H9 (cell line): Measurements from ENCODE around the gene NFATC1. TPM values are rescaled to one million over a fixed set of nuclear protein-coding genes. Genes with fewer than 3 reads are reported as not detected.

Experiments used
- DNase-seq: peaks from one replicate; pipeline ENCODE4 v3.0.0-alpha.2; 2017
- H2AFZ ChIP-seq: one replicate; pipeline ENCODE4 v1.6.1; 2013; ENCODE audit warnings: mild to moderate bottlenecking, low read length, control low read depth, moderate library complexity
- H2AK5ac ChIP-seq: 2 replicates; pipeline ENCODE4 v1.6.1; 2013; ENCODE audit warnings: low read length, control low read depth, mixed read lengths; ENCODE audit not compliant: insufficient read length
- H2BK120ac ChIP-seq: one replicate; pipeline ENCODE4 v1.6.1; 2013; ENCODE audit warnings: low read depth, mild to moderate bottlenecking, low read length, control low read depth, inconsistent platforms; ENCODE audit not compliant: poor library complexity, severe bottlenecking
- H2BK12ac ChIP-seq: 2 replicates; pipeline ENCODE4 v1.6.1; 2013; ENCODE audit warnings: low read length, control low read depth, mixed read lengths, low read depth; ENCODE audit not compliant: insufficient read length
- H2BK15ac ChIP-seq: 2 replicates; pipeline ENCODE4 v1.6.1; 2013; ENCODE audit warnings: low read depth, low read length, control low read depth
- H2BK20ac ChIP-seq: one replicate; pipeline ENCODE4 v1.6.1; 2013; ENCODE audit warnings: low read depth, mild to moderate bottlenecking, low read length, control low read depth, inconsistent platforms; ENCODE audit not compliant: poor library complexity, severe bottlenecking
- H2BK5ac ChIP-seq: 2 replicates; pipeline ENCODE4 v1.6.1; 2013; ENCODE audit warnings: low read length, control low read depth, mixed read lengths; ENCODE audit not compliant: insufficient read length
- H3K14ac ChIP-seq: 2 replicates; pipeline ENCODE4 v1.6.1; 2013; ENCODE audit warnings: low read length, control low read depth; ENCODE audit not compliant: insufficient read depth
- H3K18ac ChIP-seq: 2 replicates; pipeline ENCODE4 v1.6.1; 2013; ENCODE audit warnings: low read depth, mild to moderate bottlenecking, mixed read lengths, low read length, control low read depth; ENCODE audit not compliant: insufficient read length
- H3K23ac ChIP-seq: 2 replicates; pipeline ENCODE4 v1.6.1; 2013; ENCODE audit warnings: low read length, control low read depth, mixed read lengths, low read depth; ENCODE audit not compliant: insufficient read length
- H3K23me2 ChIP-seq: 2 replicates; pipeline ENCODE4 v1.6.1; 2013; ENCODE audit warnings: low read depth, mild to moderate bottlenecking, mixed read lengths, low read length, control low read depth; ENCODE audit not compliant: insufficient read length, poor library complexity, severe bottlenecking
- H3K27ac ChIP-seq: 2 replicates; pipeline ENCODE4 v1.5.1; 2013; ENCODE audit warnings: low read length, control low read depth, mixed read lengths, low read depth; ENCODE audit not compliant: insufficient read length
- H3K27me3 ChIP-seq: 2 replicates; pipeline ENCODE4 v1.6.1; 2013; ENCODE audit warnings: low read length, control low read depth, inconsistent platforms; ENCODE audit not compliant: insufficient read depth
- H3K4ac ChIP-seq: 2 replicates; pipeline ENCODE4 v1.6.1; 2013; ENCODE audit warnings: low read depth, mild to moderate bottlenecking, control low read depth, inconsistent platforms, low read length, moderate library complexity
- H3K4me1 ChIP-seq: 2 replicates; pipeline ENCODE4 v1.6.1; 2013; ENCODE audit warnings: low read length, control low read depth, inconsistent platforms; ENCODE audit not compliant: insufficient read depth
- H3K4me2 ChIP-seq: 2 replicates; pipeline ENCODE4 v1.6.1; 2013; ENCODE audit warnings: low read length, control low read depth, mixed read lengths; ENCODE audit not compliant: insufficient read length, insufficient read depth
- H3K56ac ChIP-seq: 2 replicates; pipeline ENCODE4 v1.6.1; 2013; ENCODE audit warnings: low read depth, mild to moderate bottlenecking, mixed read lengths, low read length, control low read depth; ENCODE audit not compliant: insufficient read length
- H3K79me1 ChIP-seq: 2 replicates; pipeline ENCODE4 v1.6.1; 2013; ENCODE audit warnings: low read depth, mild to moderate bottlenecking, moderate library complexity, low read length, control low read depth, inconsistent platforms; ENCODE audit not compliant: insufficient read depth, poor library complexity, severe bottlenecking
- H3K79me2 ChIP-seq: 2 replicates; pipeline ENCODE4 v1.6.1; 2013; ENCODE audit warnings: low read length, control low read depth, inconsistent platforms; ENCODE audit not compliant: insufficient read depth
- H3K9ac ChIP-seq: 2 replicates; pipeline ENCODE4 v1.6.1; 2013; ENCODE audit warnings: low read length, control low read depth, mixed read lengths; ENCODE audit not compliant: insufficient read length; ENCODE audit errors: extremely low read depth
- H3K9me3 ChIP-seq: one replicate; pipeline ENCODE4 v1.6.1; 2013; ENCODE audit warnings: low read depth, low read length, inconsistent platforms; ENCODE audit not compliant: control insufficient read depth
- H3T11ph ChIP-seq: one replicate; pipeline ENCODE4 v1.6.1; 2013; ENCODE audit warnings: mild to moderate bottlenecking, low read length, control low read depth, inconsistent platforms
- H4K20me1 ChIP-seq: one replicate; pipeline ENCODE4 v1.6.1; 2013; ENCODE audit not compliant: control insufficient read depth, insufficient read length, insufficient read depth
- H4K5ac ChIP-seq: 2 replicates; pipeline ENCODE4 v1.6.1; 2013; ENCODE audit warnings: low read depth, mild to moderate bottlenecking, mixed read lengths, low read length, control low read depth; ENCODE audit not compliant: insufficient read length
- H4K8ac ChIP-seq: replicated peaks from 2 replicates; pipeline ENCODE4 v1.6.1; 2013; ENCODE audit warnings: low read length, control low read depth, mixed read lengths, low read depth; ENCODE audit not compliant: insufficient read length
- H4K91ac ChIP-seq: 2 replicates; pipeline ENCODE4 v1.6.1; 2013; ENCODE audit warnings: low read depth, mild to moderate bottlenecking, moderate library complexity, mixed read lengths, low read length, control low read depth; ENCODE audit not compliant: insufficient read length
- H3K27ac Mint-ChIP-seq, 3 experiments: 2 replicates in 2 of 3; 3 replicates in 1 of 3; pipeline ENCODE4 v1.8.0; 2020 to 2021; ENCODE audit warnings: mixed read lengths in 3 of 3, mild to moderate bottlenecking in 1 of 3, moderate library complexity in 1 of 3
- H3K27me3 Mint-ChIP-seq: 2 replicates; pipeline ENCODE4 v1.8.0; 2021; ENCODE audit warnings: low read depth, mild to moderate bottlenecking, moderate library complexity, mixed read lengths
- H3K36me3 Mint-ChIP-seq, 3 experiments: 2 replicates in 2 of 3; 3 replicates in 1 of 3; pipeline ENCODE4 v1.8.0; 2020 to 2021; ENCODE audit warnings: low read depth in 3 of 3, mixed read lengths in 3 of 3; ENCODE audit not compliant: insufficient read depth in 1 of 3
- H3K4me1 Mint-ChIP-seq, 2 experiments: 2 replicates each; pipeline ENCODE4 v1.8.0; 2020; ENCODE audit warnings: mixed read lengths in 2 of 2
- H3K4me3 Mint-ChIP-seq, 2 experiments: 2 replicates in 1 of 2; 3 replicates in 1 of 2; pipeline ENCODE4 v1.8.0; 2020 to 2021; ENCODE audit warnings: mild to moderate bottlenecking in 2 of 2, mixed read lengths in 2 of 2, moderate library complexity in 1 of 2
- H3K9me3 Mint-ChIP-seq, 2 experiments: 2 replicates in 1 of 2; 3 replicates in 1 of 2; pipeline ENCODE4 v1.8.0; 2020; ENCODE audit warnings: mild to moderate bottlenecking in 2 of 2, mixed read lengths in 2 of 2, moderate library complexity in 1 of 2
- CTCF ChIP-seq: fragments of 200-600 bp; sonication (generic); conservative IDR thresholded peaks from 3 replicates; pipeline ENCODE4 v1.8.0; 2021; ENCODE audit warnings: antibody characterized with exemption, mild to moderate bottlenecking
- WGBS: extraction: QIAGEN DNeasy Blood & Tissue Kit; methylation state at CpG from one replicate; pipeline ENCODE4 v1.1.7; 2013; ENCODE audit warnings: missing lambda C conversion rate, low lambda C conversion rate, mixed read lengths; ENCODE audit not compliant: insufficient read length; ENCODE audit errors: extremely low coverage; 5-methylcytosine and 5-hydroxymethylcytosine counted together
- total RNA-seq: library from RNA; stranded (reverse); gene quantifications from 2 replicates; pipeline ENCODE4 v1.2.1, GENCODE V29; 2021

NFATC1 gene
- total RNA-seq, 1 experiment from 2014 or later: 5.5 TPM

GRCh38 chr18:79532313-79533007 lies 136.7 kb downstream of the NFATC1 start:
- Histone ChIP-seq H3K79me1 (no peaks in the 10 kb centered on the region), H2BK12ac (no peak overlapping the region), H3K27me3 (no peaks in the 10 kb centered on the region), H4K8ac (no peak overlapping the region), H3K23me2 (no peaks in the 10 kb centered on the region), H2BK120ac (no peak overlapping the region), H2BK5ac (no peak overlapping the region), H3K9me3 (peaks cover 2% of the 10 kb centered on the region), H2AFZ (no peak overlapping the region), H3K4me1 (no peaks in the 10 kb centered on the region), H3K14ac (no peak overlapping the region), H3K18ac (no peak overlapping the region), H3K4ac (no peak overlapping the region), H2AK5ac (no peak overlapping the region), H3K9ac (no peak overlapping the region), H3K27ac (no peak overlapping the region), H4K91ac (no peak overlapping the region), H3K4me2 (no peak overlapping the region), H2BK20ac (no peak overlapping the region), H3K23ac (no peak overlapping the region), H4K5ac (no peak overlapping the region), H4K20me1 (no peaks in the 10 kb centered on the region), H3T11ph (no peak overlapping the region), H2BK15ac (no peak overlapping the region), H3K79me2 (no peaks in the 10 kb centered on the region), H3K56ac (no peak overlapping the region)
- DNase-seq: no peak
- Mint-ChIP-seq H3K27me3 (peaks cover 41% of the 10 kb centered on the region), H3K9me3 (peaks cover under 1 to 4% of the 10 kb centered on the region in 2 experiments), H3K36me3 (peaks cover under 1% of the 10 kb centered on the region in 3 experiments; a peak in 2 of 7 replicates), H3K4me1 (peaks cover 2 to 5% of the 10 kb centered on the region in 2 experiments; a peak in 2 of 4 replicates), H3K4me3 (no peak overlapping the region), H3K27ac (no peak overlapping the region; a peak in 2 of 7 replicates)
- WGBS: no CpG with 5 or more reads among the region's 34 CpGs
- TF ChIP-seq CTCF: no peak
